Hematopoietic multipotent progenitor cell treated with erythropoietin and hydrocortisone succinate and interleukin-3 and kit ligand, for 15 days (in vitro differentiated cells): ENCODE measurements around the gene P4HA2.

Source experiments
- DNase-seq: peaks from one replicate; pipeline ENCODE4 v3.0.0-alpha.2; 2015; ENCODE audit warnings: low spot score

P4HA2 gene

DNA sequence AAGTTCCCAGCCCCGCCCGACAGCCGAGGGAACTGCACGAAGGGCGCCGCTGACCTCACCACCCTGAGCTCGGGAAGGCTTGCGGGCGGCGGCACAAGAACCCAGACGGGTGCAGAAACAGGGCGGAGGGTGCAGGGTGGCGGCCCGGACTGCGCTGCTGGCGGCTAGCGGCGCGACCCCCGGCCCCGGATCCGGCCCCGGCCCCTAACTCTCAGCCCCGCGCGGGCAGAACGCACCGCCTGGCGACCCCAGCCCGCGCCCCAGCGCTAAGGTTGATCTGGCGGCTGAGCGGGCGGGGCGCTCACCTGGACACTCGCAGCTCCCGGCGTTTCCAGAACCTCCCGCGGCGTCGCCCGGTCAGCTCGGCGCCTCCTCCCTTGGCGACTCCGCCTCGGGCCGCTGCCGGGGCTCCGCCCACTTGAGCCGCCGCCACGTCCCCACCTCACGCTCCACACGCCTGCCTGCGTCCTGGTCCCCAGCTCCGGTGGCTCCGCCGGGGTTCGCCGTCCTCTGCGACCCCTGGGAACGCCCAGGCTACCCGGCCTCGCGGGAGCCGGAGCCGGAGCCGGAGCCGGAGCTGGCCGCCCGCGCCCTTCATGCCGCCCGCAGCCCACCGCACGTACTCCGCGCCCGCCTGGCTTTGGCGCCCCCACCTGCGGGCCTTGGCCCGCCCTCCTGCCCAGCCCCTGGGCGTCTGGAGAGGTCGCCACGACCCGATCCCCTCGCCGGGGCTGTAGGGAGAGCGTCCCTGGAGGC lies at the start of gene P4HA2:
P4HA2 (minus strand) TSS at position 369 of the 756 bp plus-strand sequence. CDS start 9,227 bp downstream, outside the sequence.
- DNase-seq = peak; percentile 58

DNA sequence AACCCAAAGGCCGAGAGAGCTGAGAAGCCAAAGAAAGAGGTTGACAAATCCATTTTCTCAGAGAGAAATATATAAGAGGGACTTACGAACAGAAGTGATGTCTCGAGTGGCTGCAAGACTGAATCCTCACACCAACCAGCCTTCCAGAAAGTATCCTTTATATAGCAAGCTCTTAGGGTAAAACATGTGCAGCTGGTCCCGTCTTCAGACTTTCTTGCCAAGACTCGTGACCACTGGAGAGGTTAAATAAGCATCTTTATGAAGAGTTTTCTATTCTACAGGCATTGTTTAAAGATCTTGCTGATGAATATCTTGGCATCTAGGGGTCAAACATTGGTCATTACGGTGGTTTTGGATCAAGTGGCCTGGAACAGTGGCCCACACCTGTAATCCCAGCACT lies 49.6 kb upstream of the P4HA2 start:
- no peak for DNase-seq

DNA sequence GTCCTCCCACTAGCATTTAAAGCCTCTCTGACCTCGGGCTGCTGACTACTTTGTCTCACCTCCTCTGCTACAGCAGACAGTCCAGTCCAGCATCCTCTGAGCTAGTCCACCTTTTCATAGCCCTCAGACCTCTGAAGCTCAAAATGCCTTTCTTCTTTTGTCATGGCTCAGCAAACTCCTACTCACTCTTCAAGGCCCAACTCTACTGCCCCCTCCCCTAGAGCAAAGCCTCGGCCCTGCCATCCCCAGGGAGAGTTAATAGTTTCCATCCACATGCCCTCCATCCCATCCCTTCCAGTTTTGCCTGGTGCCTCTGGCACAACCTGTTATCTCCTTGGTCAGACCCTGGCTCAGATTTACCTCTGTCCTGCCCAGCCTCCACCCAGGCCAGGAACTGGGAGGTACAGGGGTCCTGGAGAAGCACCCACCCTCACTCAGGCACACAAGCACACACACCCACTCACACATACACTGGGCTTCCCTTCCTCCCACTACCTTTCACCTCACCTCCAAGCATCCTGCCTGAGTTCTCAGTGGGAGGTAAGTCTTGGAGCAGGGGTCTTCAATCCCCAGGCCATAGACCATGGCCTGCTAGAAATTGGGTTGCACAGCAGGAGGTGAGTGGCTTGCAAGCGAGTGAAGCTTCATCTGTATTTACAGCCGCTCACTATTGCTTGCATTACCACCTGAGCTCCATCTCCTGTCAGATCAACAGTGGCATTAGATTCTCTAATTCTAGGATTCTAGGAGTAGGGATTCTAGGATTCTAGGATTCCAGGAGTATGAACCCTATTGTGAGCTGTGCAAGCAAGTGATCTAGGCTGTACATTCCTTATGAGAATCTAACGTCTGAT lies 47.9 kb upstream of the P4HA2 start:
- DNase-seq = no peak

DNA sequence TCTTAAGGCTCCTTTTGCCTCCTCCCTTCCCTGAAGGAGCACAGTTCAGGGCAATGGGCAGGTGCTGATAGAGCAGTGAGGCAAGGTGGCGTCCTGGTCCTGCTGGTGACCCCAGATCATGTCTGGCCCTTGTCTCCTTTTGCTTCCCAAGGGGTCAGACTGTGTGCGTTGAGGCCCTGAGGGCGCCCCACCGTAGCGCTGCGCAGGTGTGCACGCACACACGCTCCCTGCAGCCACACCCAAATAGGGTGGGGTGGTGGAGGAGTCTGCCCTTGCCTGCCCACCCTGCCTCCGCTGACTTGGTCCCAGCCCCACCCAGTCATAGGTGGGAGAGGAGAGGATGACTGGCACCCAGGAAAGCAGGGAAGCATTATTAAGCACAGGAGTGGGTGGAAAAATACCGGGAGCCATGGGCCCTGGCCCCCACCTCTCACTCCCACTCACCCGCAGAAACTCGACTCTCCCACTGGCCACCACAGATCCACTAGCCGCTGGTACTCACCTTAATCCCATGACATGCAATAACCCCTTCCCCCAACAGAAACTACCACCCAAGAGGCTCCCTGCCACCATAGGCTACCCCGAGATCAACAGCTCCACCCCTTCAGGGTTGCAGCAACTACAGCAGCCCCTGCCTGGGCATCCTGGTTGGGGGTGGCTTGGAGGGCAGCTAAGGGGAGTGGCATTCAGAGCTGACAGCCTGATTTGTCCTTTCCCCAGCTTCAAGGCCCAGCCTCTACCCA lies 46.6 kb upstream of the P4HA2 start:
- no peak for DNase-seq

DNA sequence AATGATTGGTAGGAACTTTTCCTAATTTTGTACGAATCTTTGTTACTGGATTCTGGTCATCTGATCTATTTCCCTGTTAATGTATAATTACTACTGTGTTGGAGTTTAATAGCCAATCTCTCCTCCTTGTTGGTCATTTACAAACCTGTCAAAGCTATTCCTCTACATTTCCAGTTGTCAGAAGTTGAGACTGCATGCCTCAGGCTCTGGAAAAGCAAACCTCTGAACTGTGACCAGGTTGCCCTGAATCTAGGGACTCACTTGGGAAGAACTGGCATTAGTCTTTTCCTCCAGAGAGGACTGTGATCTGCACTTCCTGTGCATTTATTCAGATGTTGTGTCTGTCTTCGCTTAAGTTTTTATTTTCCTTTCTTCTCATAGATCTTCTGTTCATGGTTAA lies 46.0 kb upstream of the P4HA2 start:
- no peak for DNase-seq

DNA sequence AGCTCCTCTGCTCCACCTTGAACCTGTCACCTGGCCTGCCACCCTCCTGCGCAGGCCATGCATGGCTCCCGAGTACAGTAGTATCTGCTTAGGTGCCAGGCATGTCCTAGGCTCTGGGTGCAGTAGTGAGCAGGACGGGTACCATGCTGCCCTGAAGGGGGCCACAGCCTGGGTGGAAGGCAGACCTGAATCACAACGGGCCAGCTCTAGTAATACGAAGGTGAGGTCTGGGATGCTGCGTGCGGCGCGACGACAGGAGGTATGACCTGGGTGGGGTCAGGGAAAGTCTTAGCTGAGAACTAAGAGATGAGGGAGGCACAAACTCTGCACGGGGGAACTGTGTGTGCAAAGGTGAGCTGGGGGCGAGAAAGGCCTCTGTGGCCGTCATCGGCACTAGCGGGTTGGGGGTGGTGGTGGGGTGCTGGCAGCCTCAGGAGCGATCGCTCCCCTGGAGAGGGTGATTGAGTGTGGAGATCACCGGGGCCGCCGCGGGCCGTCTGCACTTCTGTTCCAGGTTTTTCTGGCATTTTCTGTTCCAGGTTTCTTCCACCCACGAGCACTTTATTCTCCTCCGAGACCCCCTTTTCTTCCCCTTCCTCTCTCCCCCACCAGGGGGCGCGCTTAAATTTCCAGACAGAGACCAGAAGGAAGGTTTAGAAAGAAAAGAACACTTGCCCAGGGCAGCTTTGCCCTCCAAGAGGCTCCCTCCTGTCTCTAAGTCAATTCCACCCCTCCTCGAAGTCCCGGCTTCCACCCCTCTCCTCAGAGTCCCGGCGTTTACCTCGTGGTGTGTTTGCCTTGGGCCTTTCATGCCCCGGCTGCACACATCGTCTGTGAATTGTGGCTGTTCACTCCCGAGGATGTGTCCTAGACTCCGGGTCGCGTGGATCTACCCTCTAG lies 44.9 kb upstream of the P4HA2 start:
- DNase-seq = peak; percentile 80

DNA sequence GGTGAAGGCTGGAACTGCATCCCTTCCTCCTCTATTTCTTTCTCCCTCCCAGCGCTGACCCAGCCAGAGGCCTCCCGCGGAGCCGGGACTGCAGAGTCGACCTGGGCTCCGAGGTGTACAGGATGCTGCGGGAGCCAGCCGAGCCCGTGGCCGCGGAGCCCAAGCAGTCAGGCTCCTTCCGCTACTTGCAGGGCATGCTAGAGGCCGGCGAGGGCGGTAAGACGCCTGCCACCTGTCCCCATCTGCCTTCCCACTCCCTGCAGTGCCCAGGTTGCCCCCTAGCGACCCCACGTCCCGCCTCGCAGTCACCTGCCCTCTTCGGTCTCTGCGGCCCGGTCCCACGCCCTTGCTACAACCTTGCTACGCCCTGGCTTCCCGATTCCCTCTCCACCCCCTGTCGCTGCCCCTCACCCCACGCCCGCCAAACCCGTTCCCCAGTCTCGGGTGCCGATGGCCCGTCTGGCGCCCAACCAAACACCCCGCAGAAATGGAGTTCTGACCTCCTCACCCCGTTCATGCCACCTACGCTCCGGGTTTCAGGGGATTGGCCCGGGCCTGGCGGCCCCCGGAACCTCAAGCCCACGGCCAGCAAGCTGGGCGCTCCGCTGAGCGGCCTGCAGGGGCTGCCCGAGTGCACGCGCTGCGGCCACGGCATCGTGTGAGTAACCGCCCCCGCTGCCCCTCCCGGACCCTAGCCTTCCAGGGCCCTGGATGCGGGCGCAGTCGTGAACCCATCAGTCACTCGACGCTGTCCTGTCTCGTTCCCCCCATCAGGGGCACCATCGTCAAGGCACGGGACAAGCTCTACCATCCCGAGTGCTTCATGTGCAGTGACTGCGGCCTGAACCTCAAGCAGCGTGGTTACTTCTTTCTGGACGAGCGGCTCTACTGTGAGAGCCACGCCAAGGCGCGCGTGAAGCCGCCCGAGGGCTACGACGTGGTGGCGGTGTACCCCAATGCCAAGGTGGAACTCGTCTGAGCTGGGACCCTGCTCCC lies 43.9 kb upstream of the P4HA2 start:
- DNase-seq = no peak

DNA sequence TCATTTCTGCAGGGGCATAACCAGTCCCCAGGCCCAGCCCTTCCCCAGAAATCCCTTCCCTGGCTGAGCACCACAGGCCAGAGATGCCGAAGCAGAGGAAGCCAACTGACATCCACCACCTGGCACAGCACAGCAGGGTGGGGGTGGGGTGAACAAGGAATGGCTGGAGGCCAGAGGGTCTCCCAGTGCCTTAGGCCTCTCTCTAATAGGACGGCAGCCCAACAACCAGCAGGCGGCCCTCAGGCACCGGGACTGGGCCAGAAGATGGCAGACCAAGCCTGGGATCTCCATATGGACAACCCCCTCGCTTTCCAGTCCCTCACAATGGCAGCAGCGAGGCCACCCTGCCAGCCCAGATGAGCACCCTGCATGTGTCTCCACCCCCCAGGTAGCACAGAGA lies 43.1 kb upstream of the P4HA2 start:
- DNase-seq = no peak

DNA sequence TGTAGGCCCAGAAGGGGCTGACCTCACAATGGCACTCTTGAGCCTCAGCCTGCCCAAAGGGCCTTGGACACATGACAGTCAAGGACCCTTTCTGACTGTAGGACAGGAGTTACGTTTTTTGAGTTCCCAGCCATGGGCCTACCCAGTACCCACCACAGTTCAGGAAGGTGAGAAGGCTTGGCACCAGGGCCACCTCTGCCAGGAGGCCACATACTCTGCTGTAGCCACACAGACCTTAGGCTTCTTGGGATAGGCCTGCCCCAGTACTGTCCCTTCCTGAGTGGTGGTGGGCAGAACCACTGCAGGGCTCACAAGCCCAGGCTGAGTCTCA lies 42.6 kb upstream of the P4HA2 start:
- DNase-seq = no peak

DNA sequence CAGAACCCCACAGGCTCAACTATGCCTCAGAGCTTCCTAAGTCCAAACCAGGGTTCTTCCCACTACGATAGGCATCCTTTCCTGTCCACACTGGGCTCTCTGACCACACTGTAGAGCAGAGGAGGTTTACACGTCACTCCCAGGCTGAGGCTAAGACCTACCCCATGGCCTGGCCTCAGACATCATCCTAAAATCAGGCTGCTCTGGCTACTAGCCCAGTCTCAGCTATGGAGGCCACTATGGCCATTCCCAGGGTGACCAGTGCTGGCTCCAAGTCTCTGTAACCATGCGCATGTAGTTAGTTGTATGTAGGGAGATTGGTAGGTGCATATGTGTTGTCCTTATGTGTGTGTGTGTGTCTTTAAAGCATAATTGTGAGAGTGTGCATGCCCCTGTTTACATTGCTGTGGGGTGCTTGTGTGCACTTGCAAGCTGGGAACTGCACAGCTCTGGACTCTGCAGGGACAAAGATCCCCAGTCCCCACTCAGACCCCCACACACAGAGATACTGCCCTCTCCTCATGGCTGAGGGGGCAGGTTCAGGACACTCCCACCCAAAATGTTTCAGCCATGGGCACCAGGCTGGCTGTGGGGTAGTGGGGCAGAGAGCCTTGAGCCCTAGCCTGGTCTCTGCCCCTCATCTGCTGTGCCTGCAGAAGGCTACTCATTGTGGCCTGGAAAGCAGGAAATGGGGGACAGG lies 42.1 kb upstream of the P4HA2 start:
- no peak for DNase-seq

DNA sequence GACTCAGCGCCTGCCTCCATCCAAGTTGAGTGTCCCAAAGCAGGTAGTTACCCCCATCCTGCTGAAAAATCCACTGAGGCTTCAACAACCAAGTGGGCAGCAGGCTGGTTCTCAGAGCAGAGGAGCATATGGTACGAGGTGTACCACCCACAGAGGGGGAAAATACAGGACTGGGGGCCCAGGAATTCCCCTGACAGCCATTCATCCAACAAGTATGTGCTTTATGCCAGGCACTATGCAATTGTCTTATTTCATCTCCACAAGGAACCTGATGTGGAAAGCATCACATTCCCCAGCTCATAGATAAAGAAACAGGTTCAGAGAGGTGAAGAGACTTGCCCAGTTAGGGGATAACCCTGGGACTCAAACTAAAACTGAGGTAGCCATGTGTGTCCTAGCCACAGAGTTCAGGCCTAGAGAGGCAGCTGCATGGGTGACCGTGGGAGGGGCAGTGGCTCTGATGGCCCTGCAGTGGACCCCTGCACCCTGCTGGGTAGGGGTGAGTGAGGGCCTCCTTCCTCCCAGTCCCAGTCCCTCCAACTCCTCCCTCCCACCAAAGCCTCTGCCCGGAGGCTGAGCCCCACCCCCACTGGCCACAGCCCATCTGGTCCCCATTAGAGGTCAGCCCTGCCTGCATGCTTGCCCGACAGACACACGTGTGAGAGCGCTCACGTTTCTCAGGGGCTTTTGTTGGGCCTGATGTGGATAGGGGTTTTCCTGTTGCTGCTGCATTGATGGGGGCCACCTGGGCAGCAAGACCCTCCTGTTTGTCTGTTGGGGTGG lies 41.3 kb upstream of the P4HA2 start:
- no peak for DNase-seq

DNA sequence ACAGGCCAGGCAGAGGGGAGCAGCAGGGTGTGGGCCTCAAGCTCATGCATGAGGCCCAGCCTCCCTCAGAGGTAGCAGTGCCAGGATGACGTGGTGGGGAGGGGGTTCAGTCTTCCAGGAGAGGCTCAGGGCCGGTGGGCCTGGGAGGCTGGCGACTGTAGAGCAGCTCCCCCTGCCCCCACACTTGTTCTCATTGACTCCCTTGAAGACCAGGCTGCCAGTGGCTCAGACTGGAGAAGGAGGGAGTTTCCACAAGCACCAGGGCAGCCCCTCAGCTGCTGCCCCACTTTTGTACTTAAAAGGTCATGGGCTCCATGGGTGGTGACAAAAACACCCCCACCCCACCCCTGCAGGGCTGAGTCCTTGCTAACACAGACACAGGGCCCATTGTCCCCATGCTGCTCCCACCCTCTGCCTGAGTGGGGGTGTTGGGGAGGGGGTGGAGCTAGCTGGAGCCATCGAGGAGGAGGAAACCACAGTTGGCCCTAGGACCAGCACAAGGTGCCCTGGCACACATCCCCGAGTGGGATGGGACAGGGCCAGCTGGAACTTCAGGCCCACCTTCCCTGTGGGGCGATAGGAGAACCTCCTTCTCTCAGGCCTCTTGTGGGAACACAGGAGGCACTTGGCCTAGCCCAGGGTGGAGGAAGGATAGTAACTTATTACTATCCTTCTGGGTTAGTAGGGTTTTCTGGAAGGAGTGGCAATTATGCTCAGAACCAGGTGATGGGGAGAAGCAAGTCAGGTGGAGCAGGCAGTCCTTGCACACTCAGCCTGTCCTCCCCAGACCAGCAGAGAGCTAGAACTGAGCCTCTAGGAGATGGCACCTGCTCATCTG lies 40.5 kb upstream of the P4HA2 start:
- DNase-seq = no peak

DNA sequence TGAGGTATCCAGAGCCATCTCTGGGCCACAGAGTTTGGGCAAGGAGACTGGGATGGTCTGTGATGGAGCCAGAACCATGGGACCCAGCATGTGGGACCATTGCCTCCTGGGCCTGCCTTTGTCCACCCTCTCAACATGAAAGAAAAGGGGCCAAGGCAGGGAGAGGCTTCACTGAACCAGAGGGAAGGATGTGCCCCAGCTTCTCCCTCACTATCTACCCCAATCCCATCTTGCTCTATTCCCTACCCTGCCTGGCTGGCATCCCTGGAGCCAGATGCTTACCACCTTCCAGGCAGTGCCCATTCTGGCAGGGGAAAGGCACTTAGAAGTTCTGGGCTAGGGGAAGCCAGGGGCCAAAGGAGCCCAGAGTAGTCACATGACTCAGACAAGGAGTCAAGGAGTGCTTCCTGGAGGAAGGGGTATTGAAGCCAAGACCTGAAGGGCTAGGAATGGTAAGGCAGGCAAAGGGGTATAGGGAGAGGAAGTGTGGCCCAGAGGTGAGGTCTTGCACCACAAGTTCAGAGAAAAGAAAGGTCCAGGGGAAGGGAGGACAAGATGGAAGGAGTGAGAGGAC lies 39.6 kb upstream of the P4HA2 start:
- no peak for DNase-seq

DNA sequence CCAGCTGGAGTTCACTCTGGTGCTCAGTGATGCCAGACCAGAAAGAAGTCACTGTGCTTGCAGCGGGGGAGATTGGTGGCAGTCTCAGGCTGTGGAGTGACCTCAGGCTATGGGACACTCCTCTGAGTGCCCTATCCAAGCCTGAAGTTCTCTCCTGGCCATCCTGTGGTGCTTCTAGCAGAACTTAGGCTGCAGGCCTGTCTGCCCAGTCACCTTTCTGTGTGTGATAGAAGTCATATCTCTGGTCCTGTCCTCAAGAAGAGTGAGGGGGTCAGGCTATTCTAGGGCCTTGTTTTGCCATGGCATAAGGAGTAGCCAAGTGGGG lies 39.1 kb upstream of the P4HA2 start:
- DNase-seq = no peak

DNA sequence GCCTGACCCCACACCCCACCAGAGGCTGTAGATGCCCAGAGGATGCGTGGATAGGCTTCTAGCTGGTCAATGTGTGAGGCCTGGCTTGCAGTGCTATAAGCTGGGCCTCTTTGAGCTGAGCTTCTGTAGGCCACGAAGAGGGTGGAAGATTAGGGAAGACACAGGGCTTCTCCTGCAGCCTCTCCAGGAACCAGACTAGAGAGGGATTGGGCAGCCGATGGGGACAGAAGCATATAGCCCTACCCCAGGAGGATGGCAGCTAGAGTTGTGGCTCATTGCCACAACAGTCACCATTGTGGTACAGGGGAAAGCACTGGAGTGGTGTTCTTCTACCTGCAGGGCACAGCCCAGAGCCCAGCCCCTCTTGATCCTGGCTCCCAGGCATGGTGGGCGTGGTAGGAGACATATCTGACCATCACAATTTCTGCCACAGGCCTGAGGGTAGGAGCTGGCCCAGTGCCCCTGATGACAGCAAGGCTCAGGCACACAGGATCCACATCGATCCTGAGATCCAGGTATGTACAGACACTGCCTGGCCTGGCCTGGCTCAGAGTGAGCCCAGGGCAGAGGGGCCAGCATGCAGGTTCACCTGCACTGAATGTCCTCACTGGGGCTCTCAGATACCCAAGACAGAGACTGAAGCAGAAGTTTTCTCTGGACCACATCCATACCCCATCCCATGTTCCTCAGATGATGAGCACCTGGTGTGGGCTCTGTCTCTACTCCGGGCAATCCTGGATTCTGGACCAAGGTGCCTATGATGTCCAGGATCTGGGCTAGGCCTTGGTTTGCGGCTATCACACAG lies 38.6 kb upstream of the P4HA2 start:
- no peak for DNase-seq

DNA sequence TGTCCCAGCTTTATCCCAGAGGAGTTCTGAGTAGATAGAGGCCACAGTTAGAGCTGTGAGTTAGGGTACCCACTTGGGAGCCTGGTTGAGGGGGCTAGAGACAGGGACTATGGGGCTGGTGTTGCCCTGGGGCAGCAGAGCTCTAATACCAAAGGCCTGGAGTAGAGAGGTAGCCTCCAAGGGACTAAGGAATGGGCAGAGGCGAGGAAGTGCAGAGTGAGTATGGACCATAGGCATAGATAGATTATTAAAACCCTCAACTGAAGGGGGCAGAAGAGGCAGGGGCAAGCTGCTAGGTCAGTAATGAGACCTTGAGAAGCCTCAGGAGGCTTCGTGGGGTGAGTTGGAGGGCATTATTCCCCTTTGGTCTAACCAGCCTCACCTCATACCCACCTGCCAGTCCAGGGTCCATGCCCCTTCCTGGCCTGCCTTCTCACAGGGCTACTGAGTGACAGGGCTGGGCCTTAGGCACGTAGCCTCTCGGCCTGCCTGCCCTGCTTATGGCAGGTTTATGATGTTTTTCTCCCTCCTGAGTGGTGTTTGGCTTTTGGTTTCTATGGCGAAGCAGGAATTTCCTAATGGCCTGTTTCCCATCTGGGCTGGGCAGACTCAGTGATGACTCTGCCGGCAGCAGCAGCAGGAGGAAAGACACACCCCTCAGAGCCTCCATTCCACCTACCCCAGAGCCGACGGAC lies 37.8 kb upstream of the P4HA2 start:
- no peak for DNase-seq
